PC-3 (cell line): ENCODE data around the gene TSPAN2.

Experiments used
- CTCF ChIP-seq: fragments of 300-600 bp; sonication (generic); conservative IDR thresholded peaks from 2 replicates; pipeline ENCODE4 v1.5.1; 2017; ENCODE audit warnings: antibody characterized with exemption, low read depth, mild to moderate bottlenecking, low read length
- EZH2 ChIP-seq: fragments of 300-600 bp; sonication (generic); IDR thresholded peaks from one replicate; pipeline ENCODE4 v1.6.1; 2017; ENCODE audit warnings: antibody characterized with exemption, mild to moderate bottlenecking, low read length; ENCODE audit not compliant: unreplicated experiment
- EZH2phosphoT487 ChIP-seq: fragments of 300-600 bp; sonication (generic); IDR thresholded peaks from 2 replicates; pipeline ENCODE4 v1.6.1; 2018; ENCODE audit warnings: mild to moderate bottlenecking, antibody characterized with exemption, low read length, borderline replicate concordance

GRCh38 chr1:115078708-115079107, 10.6 kb downstream of the TSPAN2 start:
- TF ChIP-seq CTCF (no peak), EZH2 (no peak), EZH2phosphoT487 (no peak)
